ENCODE data around the gene CBS. TPM values are rescaled to one million over a fixed set of nuclear protein-coding genes. Genes with fewer than 3 reads are reported as not detected.

CBS gene
- total and polyA plus RNA-seq, 2 of the 13 experiments (the other 11 are each of a cell fraction or from before 2014, with no cell fraction given), result 64.7 to 99.3 TPM

GRCh38 chr21:43018519-43018918, 57.1 kb downstream of the CBS start (continued):
- TF ChIP-seq FUBP1 (CRISPR knock-in tag; IDR thresholded peaks at IDR 0.05; ENCODE audit: borderline replicate concordance) (no peak), ZBTB2 (CRISPR knock-in tag; IDR thresholded peaks at IDR 0.05; ENCODE audit: low read depth) (no peak), ZNF224 (CRISPR knock-in tag; IDR thresholded peaks at IDR 0.05) (no peak), SIN3A (IDR thresholded peaks at IDR 0.05; ENCODE audit: borderline replicate concordance, low read depth, low read length) (no peak), ZNF569 (CRISPR knock-in tag; IDR thresholded peaks at IDR 0.05; ENCODE audit: borderline replicate concordance) (no peak), ZSCAN29 (CRISPR knock-in tag; conservative IDR thresholded peaks at IDR 0.05) (no peak), SOX13 (IDR thresholded peaks at IDR 0.05) (no peak), SOX13 (CRISPR knock-in tag; conservative IDR thresholded peaks at IDR 0.05 in 1 of 2, IDR thresholded peaks at IDR 0.05 in 1 of 2) (no peak), ZNF784 (CRISPR knock-in tag; IDR thresholded peaks at IDR 0.05; ENCODE audit: borderline replicate concordance) (no peak), ZNF879 (CRISPR knock-in tag; IDR thresholded peaks at IDR 0.05) (no peak), FOXA3 (CRISPR knock-in tag; IDR thresholded peaks at IDR 0.05) (no peak), ZNF446 (CRISPR knock-in tag; IDR thresholded peaks at IDR 0.05) (no peak), ATF4 (CRISPR knock-in tag; IDR thresholded peaks at IDR 0.05) (no peak)
